ENCODE measurements around the gene ITGB1BP1.

DNA sequence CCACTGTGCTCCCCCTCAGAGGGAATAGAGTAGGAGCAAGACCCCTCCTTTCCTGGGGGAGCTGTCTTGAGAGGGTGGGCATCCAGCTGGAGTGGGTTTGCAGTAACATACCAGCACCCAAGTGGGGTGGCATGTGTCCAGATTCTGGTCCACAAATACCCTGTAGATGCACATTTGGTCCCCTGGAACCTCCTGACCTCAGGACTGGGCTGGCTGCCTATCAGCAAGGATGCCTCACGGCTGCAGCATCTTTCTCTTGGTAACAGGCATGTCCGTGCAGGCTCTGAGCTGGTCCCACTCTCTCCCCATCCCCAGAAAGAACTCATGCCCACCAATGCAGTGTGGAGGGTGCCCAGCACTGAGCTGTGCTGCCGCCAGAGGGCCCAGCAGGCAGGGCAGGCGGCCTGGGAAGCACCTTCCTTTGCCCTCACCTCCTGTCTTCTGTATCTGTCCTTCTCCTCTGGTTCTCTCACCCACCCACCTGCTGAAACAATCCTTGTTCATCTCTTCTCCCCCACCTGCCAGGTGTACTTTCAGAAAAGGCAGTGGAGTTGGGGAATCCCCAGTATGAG lies 47.4 kb downstream of the ITGB1BP1 start:
- TF ChIP-seq TAF1 (IDR thresholded peaks at IDR 0.05; ENCODE audit: borderline replicate concordance, low read depth, low read length) (no peak), POLR2A (IDR thresholded peaks at IDR 0.05; ENCODE audit: low read depth, low read length) (no peak)
